HG03521 (cell line): ENCODE data around the gene CIB4.
"Not testable (repeated sequence)": the region's sequence is repeated elsewhere in the genome, so short reads cannot be mapped to it uniquely, and the experiment has no call there.

Source experiments
- ATAC-seq: cut with Tn5 transposase; IDR thresholded peaks from one replicate; pipeline ENCODE4 v1.9.1; 2021; ENCODE audit warnings: mild to moderate bottlenecking, moderate library complexity; ENCODE audit not compliant: unreplicated experiment

The CIB4 gene

GRCh38 chr2:26668041-26668440 lies 26.9 kb upstream of the CIB4 start:
- ATAC-seq = no peak

- ATAC-seq = no peak
Observed at GRCh38 chr2:26666671-26667070, 25.5 kb upstream of the CIB4 start.

GRCh38 chr2:26665296-26665695 lies 24.1 kb upstream of the CIB4 start:
- not testable (repeated sequence) for ATAC-seq

- ATAC-seq = no peak
Observed at GRCh38 chr2:26660363-26660962, 19.3 kb upstream of the CIB4 start.

- ATAC-seq = no peak
Observed at GRCh38 chr2:26658691-26659346, 17.7 kb upstream of the CIB4 start.

- no peak for ATAC-seq
Observed at GRCh38 chr2:26657265-26657664, 16.1 kb upstream of the CIB4 start.

GRCh38 chr2:26655611-26656195 lies 14.5 kb upstream of the CIB4 start:
- ATAC-seq = no peak

GRCh38 chr2:26655120-26655519 lies 14.0 kb upstream of the CIB4 start:
- ATAC-seq = not testable (repeated sequence)

GRCh38 chr2:26654061-26654340 lies 12.8 kb upstream of the CIB4 start:
- ATAC-seq = no peak

- ATAC-seq = no peak
Observed at GRCh38 chr2:26653207-26654060, 12.3 kb upstream of the CIB4 start.

GRCh38 chr2:26652361-26653041 lies 11.3 kb upstream of the CIB4 start:
- ATAC-seq = no peak

- no peak for ATAC-seq
Observed at GRCh38 chr2:26651799-26652198, 10.6 kb upstream of the CIB4 start.

- ATAC-seq = no peak
Observed at GRCh38 chr2:26651470-26651771, 10.3 kb upstream of the CIB4 start.

- ATAC-seq = no peak
Observed at GRCh38 chr2:26650713-26651469, 9.7 kb upstream of the CIB4 start.

- no peak for ATAC-seq
Observed at GRCh38 chr2:26649992-26650712, 9.0 kb upstream of the CIB4 start.

GRCh38 chr2:26649322-26649721 lies 8.2 kb upstream of the CIB4 start:
- no peak for ATAC-seq

GRCh38 chr2:26648516-26648915 lies 7.3 kb upstream of the CIB4 start:
- no peak for ATAC-seq

- no peak for ATAC-seq
Observed at GRCh38 chr2:26647981-26648380, 6.8 kb upstream of the CIB4 start.

- ATAC-seq = no peak
Observed at GRCh38 chr2:26646986-26647672, 6.0 kb upstream of the CIB4 start.
